Motor neuron (in vitro differentiated cells): ENCODE data around the gene PTPRE. TPM values are rescaled to one million over a fixed set of nuclear protein-coding genes. Genes with fewer than 3 reads are reported as not detected.
A peak's percentile ranks its signal among the peaks of the same experiment; 100 is the strongest.

Experiments used
- ATAC-seq, 8 experiments: fragments of 200-7000 bp; cut with Tn5 transposase; replicated peaks in 6 of 8; 2 replicates each; pipeline ENCODE4 v1.8.0; 2021; ENCODE audit warnings: mild to moderate bottlenecking in 8 of 8, moderate library complexity in 8 of 8
- H3K27ac ChIP-seq, 2 donors: fragments of 250-450 bp; sonication (Bioruptor Pico); 2 replicates each; pipeline ENCODE4 v1.9.0; 2021; ENCODE audit warnings: antibody characterized with exemption in 2 of 2, mild to moderate bottlenecking in 2 of 2, moderate library complexity in 1 of 2
- H3K4me1 ChIP-seq, 2 donors: fragments of 250-450 bp; sonication (Bioruptor Pico); replicated peaks in 1 of 2; 2 replicates each; pipeline ENCODE4 v1.6.1; 2021; ENCODE audit warnings: antibody characterized with exemption in 2 of 2, mild to moderate bottlenecking in 2 of 2, moderate library complexity in 1 of 2
- H3K4me3 ChIP-seq, 5 donors: fragments of 250-450 bp; sonication (Bioruptor Pico); 2 replicates each; pipeline ENCODE4 v1.9.0; 2021; ENCODE audit warnings: antibody characterized with exemption in 5 of 5, mild to moderate bottlenecking in 5 of 5, moderate library complexity in 4 of 5
- WGBS, 10 experiments: fragments of 450-650 bp; shearing (Covaris generic); methylation state at CpG; one replicate each; pipeline ENCODE4 v1.0.0; 2022; 5-methylcytosine and 5-hydroxymethylcytosine counted together
- in situ Hi-C, 9 experiments: fragments of 400-800 bp; cut with MboI; loops; one replicate each; pipeline ENCODE4 v1.15.0; 2021; ENCODE audit warnings: low sequenced_read_pairs in 9 of 9, low pct_unique_long_range_greater_than_20kb in 2 of 9; ENCODE audit not compliant: unreplicated experiment in 9 of 9
- total RNA-seq, 8 experiments: library from RNA; unstranded; fragments of 300-600 nt; gene quantifications; 2 replicates each; pipeline versions ENCODE4 v1.2.3 to v1.2.4, GENCODE V29; 2022

Gene PTPRE
- total RNA-seq, 8 experiments from 2014 or later: 0.09 to 17.6 (median 3.9) TPM

DNA sequence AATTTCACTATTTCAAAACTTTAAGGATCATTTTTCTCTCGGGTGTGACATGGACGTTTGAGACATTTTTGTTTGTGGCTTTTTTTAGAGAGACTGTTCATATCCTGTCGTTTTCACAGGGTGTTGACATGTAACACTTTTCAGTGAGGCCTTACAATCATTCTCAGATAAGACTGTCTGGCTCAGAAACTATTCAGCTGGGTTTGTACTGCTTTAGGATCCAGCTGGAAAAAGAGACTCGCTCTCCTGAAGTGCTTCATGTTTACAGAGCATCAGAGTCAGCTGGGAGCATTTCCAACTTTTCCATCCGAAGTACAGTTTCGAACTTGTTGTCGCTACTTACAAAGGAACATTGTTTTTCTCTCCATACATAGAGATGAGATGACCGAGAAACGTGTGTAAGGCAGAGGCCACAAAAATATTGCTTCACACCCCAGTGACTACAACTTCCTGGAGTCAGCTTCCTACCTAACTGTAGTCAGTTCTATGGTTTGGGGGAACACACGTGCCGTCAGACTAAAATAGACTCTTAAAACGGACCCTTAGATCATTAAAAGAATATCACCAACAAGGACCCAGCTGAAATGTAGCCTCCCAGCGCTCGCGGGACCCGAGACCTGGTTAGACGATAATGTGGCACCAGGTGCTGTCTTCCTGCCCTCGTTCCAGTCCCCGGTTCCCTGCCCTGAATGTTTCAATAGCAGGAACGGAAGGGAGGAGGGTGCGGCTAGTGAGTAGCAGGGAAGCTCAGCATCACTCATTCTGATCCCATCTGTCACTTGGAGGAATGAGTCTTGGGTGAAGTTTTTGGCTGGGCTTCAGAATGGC is 141.3 kb downstream of the PTPRE start:
- 37 to 92% (median 73%) methylated on average over 2 to 18 of the region's 21 CpGs for WGBS, 10 experiments
- Histone ChIP-seq H3K27ac (no peak overlapping the region), H3K4me1 (no peaks in the 10 kb centered on the region), H3K4me3 (no peak overlapping the region)
- in situ Hi-C loops: no loop called here
- ATAC-seq: peak in 1 of 8 experiments; percentile 36

DNA sequence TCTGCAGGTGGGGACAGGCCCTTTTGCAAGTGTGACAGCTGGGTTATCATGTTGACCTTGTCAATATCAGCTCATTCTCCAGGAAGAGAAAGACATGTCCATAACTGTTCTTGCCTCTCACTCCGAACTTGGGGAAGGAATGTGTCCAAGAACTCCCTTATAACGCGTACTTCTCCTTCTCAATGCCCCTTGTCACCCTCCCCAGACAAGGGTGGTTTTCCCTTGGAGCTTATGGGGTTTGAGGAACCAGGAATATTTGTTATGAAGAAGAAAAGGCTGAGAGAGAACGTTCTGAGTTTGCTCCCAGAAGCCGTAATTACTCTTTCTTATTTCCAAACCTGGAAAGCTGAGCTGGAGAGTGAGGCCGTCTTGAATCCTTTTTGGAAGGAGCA is 141.9 kb downstream of the PTPRE start:
- in situ Hi-C loops: no loop called here

DNA sequence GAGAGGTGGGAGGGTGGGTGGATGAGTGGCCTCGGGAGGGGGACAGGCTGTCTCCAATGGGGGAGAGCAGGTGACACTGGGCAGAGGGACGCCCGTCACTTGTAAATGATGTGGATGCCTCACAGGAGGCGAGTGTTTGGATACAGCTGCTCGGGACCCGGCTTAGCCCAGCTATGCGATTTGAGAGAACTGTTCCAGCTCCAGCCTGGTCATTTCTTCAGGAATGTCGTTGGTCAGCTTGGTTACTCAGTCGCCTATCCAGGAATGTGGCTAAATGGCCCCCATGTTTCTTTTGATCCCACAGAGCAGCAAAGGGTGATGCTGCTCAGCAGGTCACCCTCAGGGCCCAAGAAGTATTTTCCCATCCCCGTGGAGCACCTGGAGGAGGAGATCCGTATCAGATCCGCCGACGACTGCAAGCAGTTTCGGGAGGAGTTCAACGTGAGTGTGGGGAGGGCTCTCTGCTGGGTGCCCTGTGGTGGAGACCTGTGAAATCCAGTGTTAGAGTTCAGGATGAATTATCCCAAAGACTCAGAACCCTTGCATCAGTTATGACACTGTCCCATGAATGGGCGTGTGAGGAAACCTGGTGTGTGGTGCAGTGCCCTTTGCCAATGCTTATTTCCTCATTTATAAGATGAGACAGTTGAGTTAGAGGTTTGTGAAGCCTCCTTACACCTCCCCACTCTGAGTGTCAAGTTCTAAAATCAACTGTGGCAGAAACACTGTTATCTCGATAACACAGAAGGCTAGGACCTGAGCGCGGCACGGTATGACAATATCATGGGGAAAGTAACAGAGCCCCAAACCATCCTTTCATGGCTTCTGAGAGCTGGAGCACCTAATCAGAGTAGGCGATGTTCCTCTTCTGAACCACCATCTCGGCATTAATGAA is 142.6 kb downstream of the PTPRE start:
- in situ Hi-C loops: loop anchor here in 3 of 9 experiments (25.0 kb wide), 1 partner anchor 337 kb away; no protein-coding TSS in a partner anchor
- Histone ChIP-seq H3K4me1 (no peaks in the 10 kb centered on the region), H3K27ac (no peak overlapping the region), H3K4me3 (no peak overlapping the region)
- WGBS, 10 experiments: 61 to 100% (median 84%) methylated on average over 2 to 12 of the region's 23 CpGs; no CpG with 5 or more reads in 4 of the 10 experiments
- no peak for ATAC-seq

More for the DNA sequence above, 141.9 kb downstream of the PTPRE start:
- Histone ChIP-seq H3K4me1 (no peaks in the 10 kb centered on the region), H3K4me3 (no peak overlapping the region), H3K27ac (no peak overlapping the region)
- ATAC-seq: no peak
- WGBS, 10 experiments: 71 to 100% (median 90%) methylated on average over 1 to 5 of the region's 6 CpGs; no CpG with 5 or more reads in 3 of the 10 experiments

DNA sequence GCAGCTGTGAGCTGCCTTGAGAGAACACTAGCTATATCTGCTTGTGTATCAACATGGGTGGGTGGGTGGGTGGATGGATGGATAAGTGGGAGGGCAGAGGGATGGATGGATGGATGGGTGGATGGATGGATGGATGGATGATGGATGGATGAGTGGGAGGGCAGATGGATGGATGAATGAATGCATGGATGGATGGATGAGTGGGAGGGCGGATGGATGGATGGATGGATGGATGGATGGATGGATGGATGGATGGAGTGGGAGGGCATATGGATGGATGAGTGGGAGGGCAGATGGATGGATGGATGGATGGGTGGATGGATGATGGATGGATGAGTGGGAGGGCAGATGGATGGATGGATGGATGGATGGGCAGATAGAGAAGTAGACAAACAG is 143.2 kb downstream of the PTPRE start:
- Histone ChIP-seq H3K4me3 (no peak overlapping the region), H3K4me1 (no peaks in the 10 kb centered on the region), H3K27ac (no peak overlapping the region)
- in situ Hi-C loops: loop anchor here in 3 of 9 experiments (25.0 kb wide), 1 partner anchor 338 kb away; no protein-coding TSS in a partner anchor
- 29 to 100% (median 67%) methylated on average over 1 of the region's 1 CpG; no CpG with 5 or more reads in 5 of the 10 experiments for WGBS, 10 experiments
- ATAC-seq: no peak

DNA sequence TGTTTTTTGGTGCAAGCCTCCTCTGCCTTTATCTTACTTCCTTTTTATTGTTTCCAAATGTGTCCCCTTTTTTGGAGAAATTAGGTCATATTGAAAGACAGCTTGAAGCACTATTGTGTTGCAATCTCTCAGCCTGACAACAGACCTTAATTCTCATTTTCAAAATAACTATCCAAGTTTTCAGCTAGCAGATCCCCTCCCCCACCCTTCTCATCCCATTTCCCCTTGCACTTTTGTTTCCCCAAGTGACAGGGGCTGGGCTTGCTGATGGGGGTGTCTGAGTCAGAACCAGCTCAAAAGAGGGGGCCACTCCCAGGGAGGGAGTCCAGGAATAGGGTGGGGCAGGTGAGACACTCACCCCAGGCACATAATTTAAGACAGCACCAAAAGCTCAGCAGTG is 144.0 kb downstream of the PTPRE start:
- Histone ChIP-seq H3K4me1 (no peaks in the 10 kb centered on the region), H3K27ac (no peak overlapping the region), H3K4me3 (no peak overlapping the region)
- peak in 2 of 8 experiments; percentile 66 to 67 for ATAC-seq
- in situ Hi-C loops: loop anchor here in 3 of 9 experiments (25.0 kb wide), 1 partner anchor 339 kb away; no protein-coding TSS in a partner anchor

DNA sequence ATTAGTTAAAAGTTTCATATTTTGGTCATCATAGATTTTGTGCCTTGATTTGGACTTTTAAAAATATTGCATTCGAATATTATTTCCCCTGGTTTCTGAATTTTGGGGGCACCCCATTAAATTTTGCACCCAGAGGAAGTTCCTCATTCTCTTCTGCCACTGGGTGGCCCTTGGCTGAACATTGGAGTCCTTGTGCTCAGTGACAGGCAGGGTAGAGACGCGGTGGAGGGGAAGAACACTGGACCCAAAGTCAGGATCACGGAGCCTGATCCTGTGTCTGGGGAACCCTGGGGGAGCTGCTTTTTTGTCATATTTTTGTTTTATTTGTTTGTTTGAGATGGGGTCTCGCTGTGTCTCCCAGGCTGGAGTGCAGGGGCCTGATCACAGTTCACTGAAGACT is 144.6 kb downstream of the PTPRE start:
- in situ Hi-C loops: loop anchor here in 3 of 9 experiments (25.0 kb wide), 1 partner anchor 339 kb away; no protein-coding TSS in a partner anchor
- ATAC-seq: no peak
- Histone ChIP-seq H3K4me3 (no peak overlapping the region), H3K4me1 (no peaks in the 10 kb centered on the region), H3K27ac (no peak overlapping the region)
- 62 to 100% (median 77%) methylated on average over 1 to 4 of the region's 5 CpGs; no CpG with 5 or more reads in 2 of the 10 experiments for WGBS, 10 experiments

DNA sequence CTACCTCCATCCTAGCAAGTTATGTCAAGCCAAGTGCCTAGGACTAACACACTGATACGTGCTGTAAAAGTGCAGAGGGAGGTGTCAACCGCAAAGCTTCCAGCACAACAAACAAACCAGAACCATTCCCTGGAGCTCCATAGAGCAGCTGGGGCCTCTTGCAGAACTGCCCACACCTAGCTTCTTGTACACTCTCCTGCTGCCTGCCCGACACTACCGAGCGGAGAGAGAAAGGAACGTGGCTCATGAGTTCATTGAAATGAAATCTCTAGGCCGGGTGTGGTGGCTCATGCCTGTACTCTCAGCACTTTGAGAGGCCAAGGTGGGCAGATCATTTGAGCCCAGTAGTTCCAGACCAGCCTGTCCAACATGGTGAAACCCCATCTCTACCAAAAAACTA is 145.8 kb downstream of the PTPRE start:
- no peak overlapping the region for H3K27ac ChIP-seq
- in situ Hi-C loops: loop anchor here in 3 of 9 experiments (25.0 kb wide), 1 partner anchor 340 kb away; no protein-coding TSS in a partner anchor
- no peaks in the 10 kb centered on the region for H3K4me1 ChIP-seq
- WGBS, 10 experiments: 60 to 100% (median 87%) methylated on average over 1 to 5 of the region's 7 CpGs; no CpG with 5 or more reads in 4 of the 10 experiments
- no peak for ATAC-seq
- H3K4me3 ChIP-seq: no peak overlapping the region

DNA sequence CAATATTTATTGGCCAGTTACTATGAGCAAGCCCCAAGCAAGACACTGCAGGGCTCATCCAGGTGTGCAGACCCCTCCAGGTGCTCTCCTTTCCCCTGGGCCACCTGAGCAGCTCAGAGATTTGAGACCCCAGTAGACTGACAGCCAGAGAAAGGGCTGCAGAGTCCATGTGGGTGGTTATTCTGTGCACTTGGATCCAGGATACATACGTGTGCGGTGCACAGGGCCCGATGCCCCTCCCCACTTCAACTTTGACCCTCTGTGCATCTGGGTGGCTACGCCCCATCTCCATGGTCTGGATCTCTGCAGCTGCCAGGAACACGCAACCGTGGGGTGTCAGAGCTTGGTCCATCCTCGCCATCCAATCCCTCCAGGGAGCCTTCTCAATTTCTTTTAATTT is 146.5 kb downstream of the PTPRE start:
- H3K4me3 ChIP-seq: no peak overlapping the region
- in situ Hi-C loops: loop anchor here in 3 of 9 experiments (25.0 kb wide), 1 partner anchor 341 kb away; no protein-coding TSS in a partner anchor
- H3K4me1 ChIP-seq: no peaks in the 10 kb centered on the region
- no peak overlapping the region for H3K27ac ChIP-seq
- WGBS, 10 experiments: 75 to 100% (median 89%) methylated on average over 2 to 5 of the region's 7 CpGs; no CpG with 5 or more reads in 6 of the 10 experiments
- no peak for ATAC-seq

DNA sequence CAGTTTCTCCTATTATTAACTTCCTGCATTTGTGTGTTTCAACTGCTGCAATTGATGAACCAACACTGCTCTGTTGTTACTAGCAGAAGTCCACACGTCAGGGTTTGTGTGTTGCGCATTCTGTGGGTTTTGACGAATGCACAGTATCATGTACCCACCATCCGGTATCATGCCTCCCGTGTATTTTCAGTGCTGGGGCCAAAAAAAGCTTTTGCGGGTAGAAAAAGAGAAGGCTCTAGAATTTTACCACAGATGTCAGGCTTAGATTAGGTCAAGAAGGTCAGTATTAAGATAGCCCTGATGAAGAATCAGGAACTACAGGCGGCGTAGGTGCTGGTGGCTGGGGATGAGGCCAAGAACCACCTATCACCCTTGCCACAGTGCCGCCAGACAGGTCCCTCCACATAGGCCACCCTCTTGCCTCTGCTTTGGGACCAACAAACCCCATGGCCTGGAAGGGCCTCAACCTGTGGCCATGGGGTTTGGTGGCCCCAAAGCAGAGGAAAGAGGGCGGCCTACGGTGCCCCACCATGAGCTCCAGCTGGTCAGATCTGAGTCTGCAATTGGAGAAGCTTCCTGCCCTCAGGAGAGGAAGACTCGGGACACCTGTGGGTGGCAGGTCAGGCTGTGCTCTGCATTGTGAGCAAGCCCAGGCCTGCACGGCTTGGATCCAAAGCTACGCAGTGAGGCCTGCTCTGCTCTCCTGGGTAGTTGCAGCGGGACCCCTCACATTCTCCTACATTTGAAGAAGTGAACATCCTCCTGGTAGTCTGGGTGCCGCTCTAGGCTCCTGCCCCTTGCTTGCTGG is 147.5 kb downstream of the PTPRE start:
- Histone ChIP-seq H3K4me3 (no peak overlapping the region), H3K27ac (no peak overlapping the region), H3K4me1 (no peaks in the 10 kb centered on the region)
- ATAC-seq: no peak
- in situ Hi-C loops: loop anchor here in 3 of 9 experiments (25.0 kb wide), 1 partner anchor 342 kb away; no protein-coding TSS in a partner anchor
- 68 to 96% (median 87%) methylated on average over 1 to 13 of the region's 16 CpGs; no CpG with 5 or more reads in 3 of the 10 experiments for WGBS, 10 experiments

DNA sequence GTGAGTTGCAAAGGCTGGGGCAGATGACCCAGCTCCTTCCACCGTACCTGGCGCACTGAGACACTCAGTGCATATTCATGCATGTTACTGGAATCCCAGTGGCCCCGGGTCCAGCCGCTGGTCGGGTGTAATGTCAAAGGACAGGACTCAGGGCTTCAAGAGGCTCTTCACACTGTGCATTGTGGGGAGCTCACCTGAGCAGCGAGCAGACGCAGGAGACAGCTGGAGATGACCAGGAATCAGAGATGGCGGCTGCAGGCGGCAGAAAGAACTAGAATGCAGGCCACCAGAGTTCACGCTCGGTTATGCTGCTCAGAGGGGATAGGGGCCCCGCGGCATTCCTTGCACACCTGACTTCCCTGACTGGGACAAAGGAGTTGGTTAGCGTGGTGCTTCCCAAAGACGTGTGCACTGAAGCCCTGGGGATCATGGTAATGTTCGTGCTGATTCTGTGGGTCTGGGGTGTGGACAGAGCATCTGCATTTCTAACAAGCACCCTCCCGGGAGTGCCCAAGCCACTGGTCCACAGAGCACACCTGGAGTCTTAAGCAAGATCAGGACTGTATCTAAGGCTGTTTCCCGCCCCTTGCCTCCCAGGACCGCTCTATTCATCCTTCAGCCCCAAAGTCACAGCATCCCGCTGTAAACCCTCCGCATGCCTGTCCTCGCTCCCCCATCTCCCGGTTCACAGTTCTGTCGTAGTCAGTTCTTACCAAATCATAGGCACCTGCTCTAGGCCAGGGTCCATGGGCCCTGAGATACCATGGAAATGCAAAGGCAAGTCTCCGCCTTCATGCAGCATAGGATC is 148.4 kb downstream of the PTPRE start:
- in situ Hi-C loops: loop anchor here in 3 of 9 experiments (25.0 kb wide), 1 partner anchor 343 kb away; no protein-coding TSS in a partner anchor
- H3K4me3 ChIP-seq: no peak overlapping the region
- WGBS, 10 experiments: 86 to 100% (median 95%) methylated on average over 2 to 10 of the region's 25 CpGs; no CpG with 5 or more reads in 4 of the 10 experiments
- no peak overlapping the region for H3K27ac ChIP-seq
- ATAC-seq: no peak
- H3K4me1 ChIP-seq: no peaks in the 10 kb centered on the region

DNA sequence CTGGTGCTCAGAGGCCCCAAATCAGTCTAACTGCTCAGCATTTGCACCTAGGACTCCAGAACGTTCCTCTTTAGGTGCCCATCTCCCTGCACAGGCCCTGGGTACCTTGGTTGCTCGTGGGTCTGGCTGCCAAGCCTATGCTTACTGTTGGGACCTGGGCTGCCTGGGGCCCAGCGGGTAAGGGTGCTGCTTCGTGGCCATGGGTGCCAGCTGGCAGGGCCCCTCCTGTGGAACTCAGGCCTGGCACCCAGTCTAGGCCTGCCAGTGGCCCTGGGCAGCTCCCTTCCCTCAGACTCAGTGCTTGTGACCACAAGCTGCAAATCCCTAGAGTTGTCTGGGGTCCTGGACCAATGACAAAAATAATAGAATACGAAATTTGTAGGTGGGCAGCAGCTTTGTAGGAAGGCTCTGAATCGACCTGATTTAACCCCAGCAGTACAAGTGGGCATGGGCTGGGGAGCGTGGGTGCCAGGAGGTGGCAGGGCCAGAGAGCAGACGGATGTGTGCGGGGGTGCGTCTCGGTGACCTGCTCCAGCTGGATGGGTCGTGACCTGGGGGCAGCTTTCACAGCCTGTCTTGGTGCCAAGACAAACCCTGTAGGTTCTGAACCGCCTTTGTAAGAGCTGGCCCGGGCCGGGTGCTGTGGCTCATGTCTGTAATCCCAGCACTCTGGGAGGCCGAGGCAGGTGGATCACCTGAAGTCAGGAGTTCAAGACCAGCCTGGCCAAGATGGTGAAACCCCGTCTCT is 149.6 kb downstream of the PTPRE start:
- in situ Hi-C loops: loop anchor here in 3 of 9 experiments (25.0 kb wide), 1 partner anchor 344 kb away; no protein-coding TSS in a partner anchor
- ATAC-seq: no peak

More for the DNA sequence above, 149.6 kb downstream of the PTPRE start:
- WGBS, 10 experiments: 0 to 87% (median 80%) methylated on average over 1 to 12 of the region's 17 CpGs; no CpG with 5 or more reads in 2 of the 10 experiments
- H3K4me1 ChIP-seq: no peaks in the 10 kb centered on the region
- no peak overlapping the region for H3K4me3 ChIP-seq
- H3K27ac ChIP-seq: no peak overlapping the region
